Endometrial microvascular endothelial cells (primary cell): ENCODE measurements around the gene CASP9. TPM values are rescaled to one million over a fixed set of nuclear protein-coding genes. Genes with fewer than 3 reads are reported as not detected.
"Not testable (repeated sequence)": the region's sequence is repeated elsewhere in the genome, so short reads cannot be mapped to it uniquely, and the experiment has no call there.

Experiments
- in situ Hi-C: cut with HindIII; loops from 2 replicates; pipeline ENCODE4 v1.10.0; 2017; ENCODE audit warnings: low sequenced_read_pairs, low pct_unique_long_range_greater_than_20kb; ENCODE audit errors: inconsistent ontology term
- total RNA-seq: library from RNA; depleted of rRNA; stranded (reverse); fragments of >200 nt; gene quantifications from one replicate; pipeline ENCODE4 v1.2.3, GENCODE V29; 2015; ENCODE audit errors: inconsistent ontology term

CASP9 gene
- total RNA-seq, 1 donor from 2014 or later = 14.8 TPM

DNA sequence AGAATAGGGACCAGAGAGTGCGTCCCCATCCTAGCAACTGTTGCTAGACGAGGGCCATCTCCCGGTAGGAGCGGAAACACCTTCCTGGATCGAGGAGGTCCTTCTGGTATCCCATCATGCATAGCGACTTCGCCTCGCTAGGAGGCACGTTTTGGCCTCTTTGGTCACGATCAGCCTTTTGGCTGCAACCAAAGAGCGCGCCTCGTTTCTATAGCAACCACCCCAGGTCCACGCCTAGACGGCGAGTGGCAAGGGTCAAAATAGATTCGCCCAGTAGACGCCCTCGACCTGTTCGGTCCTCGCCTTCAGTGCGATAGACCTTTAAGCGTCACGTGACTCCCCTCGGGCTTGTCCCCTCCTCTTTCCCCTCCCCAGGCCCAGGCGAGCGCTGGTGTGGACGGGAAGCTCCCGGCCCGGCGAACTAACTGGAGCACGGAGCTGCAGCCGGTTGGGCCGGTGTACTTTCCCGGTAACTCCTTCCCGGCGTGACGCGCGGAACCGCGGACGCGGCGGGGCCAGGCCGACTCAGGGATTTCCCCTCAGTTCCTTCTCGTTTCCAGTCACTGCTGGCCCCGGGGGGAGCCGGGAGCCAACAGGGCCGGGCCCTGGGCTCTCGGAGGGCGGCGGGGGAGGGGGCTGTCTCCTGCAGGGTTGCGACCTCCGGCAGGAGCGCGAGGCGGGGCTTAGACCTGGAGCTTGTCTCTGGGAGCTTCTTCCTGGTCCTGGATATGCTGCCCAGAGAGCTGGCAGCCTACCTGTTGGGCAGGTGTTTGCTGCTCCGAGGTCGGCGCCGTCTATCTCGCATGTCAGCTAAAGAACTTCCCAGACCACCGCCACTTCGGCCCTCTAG is 2.7 kb upstream of the CASP9 start, which contains the start of gene DNAJC16:
Gene DNAJC16 (plus strand): TSS at position 359 of the 850 bp plus-strand sequence. CDS start 2,258 bp downstream, outside the sequence.
- in situ Hi-C loops = no loop called here

DNA sequence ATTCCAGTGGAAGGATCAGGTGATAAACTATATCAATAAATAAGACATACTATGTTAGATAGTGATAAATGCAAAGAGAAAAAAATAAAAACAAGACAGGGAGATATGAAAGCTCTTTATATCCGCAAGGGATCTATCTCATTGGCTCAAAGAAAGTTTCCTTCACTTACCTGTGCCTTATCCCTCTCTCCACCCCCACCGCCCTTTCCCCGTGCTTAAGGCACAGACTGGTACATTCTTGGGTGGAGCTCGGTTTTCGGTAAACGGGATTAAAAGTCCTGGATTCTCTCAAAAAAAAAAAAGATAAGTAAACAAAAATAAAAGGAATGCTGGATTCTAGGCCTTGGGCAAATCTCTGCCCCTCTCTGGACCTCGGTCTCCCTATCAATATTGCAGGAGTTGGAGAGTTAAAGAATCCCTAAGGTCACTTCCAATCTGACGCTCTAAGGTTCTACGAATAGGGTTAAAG is 2.0 kb upstream of the CASP9 start:
- in situ Hi-C loops = no loop called here

DNA sequence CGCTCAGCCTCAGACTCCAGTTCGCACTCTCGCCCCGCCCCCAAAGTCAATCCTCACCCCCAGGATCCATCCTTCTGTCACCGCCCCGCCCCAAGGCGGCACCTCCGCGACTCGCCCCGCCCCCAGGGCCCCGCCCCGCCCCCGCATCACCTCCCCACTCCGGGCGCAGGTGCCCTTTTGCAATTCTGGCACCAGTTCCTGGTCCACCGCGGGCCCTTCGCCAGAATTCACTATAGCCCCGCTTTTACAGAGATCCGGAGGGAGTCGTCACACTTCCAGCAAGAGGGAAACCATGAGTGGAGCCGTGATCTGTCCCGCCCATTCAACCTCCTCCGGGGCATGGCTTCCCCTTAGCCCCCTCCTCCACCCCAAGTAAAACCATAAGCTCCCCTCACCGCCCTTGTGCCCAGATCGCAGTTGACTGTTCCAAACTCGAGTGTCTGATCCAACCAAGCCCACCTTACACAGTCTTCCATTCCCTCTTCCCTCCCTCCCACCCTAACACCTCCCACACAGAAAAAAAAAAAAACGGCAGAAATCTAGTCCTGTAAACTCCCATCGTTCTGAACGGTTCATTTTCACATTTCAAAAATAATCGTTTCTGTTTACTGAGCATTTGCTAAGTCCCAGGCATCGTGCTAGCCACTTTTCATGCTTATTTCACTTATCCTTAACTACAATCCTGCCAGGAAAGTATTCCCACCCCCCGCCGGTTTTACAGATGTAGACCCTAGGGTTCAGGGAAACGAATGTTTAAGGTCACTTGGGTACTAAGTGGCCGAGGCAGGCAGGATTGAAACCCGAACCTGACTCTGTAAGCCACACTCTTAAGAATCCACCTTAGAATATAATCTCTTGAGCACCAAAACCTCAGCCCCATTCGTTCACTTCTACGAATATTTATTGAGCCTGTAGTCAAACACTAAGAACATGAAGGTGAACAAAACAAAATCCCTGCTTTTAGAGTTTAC is 1.3 kb upstream of the CASP9 start:
- in situ Hi-C loops = no loop called here

DNA sequence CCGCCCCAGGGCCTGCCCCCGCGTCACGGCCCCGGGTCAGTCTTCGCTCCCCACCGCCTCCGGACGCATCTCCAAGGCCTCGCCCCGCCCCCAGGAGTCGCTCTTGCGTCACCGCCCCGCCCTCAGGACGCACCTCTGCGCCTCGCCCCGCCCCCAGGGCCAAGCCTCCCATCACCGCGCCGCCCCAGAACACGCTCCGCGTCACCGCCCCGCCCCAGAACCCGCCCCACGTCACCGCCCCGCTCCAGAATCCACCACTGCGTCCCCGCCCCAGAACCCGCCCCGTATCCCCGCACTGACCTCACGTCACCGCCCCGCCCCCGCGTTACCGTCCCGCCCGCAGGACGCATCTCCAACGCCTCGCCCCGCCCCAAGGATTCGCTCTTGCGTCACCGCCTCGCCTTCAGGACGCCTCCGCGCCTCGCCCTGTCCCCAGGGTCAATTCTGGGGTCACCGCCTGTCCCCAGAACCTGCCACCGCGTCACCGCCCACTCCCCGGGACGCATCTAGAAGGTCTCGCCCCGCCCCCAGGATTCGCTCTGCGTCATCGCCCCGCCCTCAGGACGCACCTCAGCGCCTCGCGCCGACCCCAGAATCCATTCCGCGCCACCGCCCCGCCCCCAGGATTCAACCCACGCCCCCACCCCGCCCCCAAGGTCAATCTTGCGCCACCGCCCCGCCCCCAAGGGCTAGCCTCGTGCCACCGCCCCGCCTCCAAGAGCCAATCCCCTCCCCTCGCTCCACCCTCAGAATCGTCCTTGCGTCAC is 451 bp upstream of the CASP9 start:
- in situ Hi-C loops = no loop called here

DNA sequence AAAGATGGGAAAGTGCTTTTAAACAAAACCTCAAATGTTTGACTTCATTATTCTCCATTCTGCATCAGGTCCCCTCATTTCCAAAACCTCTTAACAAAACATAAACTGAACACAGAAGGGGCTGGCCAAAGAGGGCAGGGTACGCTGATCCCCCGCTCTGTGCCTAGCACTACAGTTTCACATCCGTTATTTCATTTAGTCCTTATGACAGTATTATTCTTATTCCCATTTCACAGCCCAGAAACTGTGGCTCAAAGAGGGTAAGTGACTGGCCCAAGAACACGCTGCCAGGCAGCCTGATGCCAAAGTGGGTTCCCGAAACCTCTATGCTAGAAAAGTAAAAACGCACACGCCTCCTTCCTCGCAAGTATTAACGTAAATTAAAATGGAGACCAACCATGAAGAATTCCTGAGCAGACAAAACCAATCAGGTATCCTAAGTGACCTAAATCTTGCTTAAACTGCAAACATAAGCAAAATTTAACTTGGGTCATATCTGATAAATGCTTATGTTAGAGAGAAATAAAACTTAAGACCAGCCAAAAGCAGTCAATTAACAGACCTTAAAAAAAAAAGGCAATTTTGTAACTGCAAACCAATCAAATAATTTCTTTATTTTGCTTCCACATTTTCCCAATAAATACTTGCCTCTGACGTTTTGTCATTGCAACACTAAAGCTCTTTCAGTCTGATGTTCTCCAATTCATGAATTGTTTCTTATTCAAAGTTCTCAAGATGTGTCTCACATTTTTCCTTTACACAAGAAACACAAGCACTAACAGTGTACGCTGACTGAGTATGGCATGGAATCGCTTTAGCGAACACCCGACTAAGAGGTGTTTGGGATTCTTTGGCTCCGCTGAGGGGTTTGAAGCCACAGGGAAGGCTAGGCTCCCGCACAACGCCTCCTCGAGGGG is 653 bp downstream of the CASP9 start:
- in situ Hi-C loops = no loop called here

DNA sequence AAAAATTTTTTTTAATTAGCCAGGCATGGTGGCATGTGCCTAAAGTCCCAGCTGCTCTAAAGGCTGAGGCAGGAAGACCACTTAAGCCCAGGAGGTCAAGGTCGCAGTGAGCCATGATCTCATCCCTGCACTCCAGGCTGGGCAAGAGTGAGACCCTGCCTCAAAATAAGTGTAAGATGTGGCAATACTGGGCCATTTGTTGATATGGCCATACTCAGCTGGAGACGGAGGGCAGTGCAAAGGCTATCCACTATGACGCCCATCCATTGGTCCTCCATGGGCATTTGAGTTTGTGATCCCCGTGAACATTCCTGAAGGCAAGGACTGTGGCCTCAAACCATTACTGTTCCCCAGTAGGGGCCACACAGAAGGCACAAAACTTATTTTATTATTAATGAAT is 1.5 kb downstream of the CASP9 start:
- in situ Hi-C loops = no loop called here

DNA sequence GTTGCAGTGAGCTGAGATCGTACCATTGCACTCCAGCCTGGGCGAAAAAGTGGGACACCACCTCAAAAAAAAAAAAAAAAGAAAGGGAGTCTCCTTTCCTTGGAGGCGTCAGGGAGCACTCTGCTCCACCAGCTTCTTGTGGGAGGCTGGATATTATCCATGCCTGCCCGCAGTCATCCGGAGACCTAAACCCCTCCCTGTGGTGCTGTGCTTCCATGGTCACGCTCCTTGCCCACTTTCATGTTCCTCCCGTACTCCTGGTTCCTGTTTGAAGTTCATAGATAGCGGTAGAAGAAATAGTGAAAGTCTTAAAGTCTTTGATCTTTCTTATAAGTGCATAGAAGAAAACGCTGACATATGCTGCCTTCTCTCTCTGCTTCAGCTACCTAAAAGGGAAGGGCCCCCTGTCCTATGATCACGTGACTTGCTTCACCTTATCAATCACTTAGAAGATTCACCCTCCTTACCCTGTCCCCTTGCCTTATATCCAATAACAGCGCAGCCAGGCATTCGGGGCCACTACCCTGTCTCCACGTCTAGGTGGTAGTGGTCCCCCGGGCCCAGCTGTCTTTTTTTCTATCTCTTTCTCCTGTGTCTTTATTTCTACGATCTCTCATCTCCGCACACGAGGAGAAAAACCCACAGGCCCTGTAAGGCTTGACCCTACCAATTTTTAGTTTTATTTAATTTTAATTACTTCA is 2.7 kb downstream of the CASP9 start:
- in situ Hi-C loops = not testable (repeated sequence)

DNA sequence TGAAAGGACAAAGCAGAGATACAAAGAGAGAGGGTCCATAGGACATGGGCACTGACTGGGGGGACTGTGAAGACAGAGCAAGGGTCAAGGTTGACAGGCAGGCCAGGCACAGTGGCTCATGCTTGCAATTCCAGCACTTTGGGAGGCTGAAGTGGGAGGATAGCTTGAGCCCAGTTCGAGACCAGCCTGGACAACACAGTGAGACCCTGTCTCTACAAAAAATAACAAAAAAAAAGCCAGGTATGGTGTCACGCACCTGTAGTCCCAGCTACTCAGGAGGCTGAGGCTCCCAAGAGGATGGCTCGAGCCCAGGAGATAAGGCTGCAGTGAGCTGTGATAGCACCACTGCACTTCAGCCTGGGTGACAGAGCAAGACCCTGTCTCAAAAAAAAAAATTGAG is 4.4 kb downstream of the CASP9 start:
- in situ Hi-C loops = no loop called here

DNA sequence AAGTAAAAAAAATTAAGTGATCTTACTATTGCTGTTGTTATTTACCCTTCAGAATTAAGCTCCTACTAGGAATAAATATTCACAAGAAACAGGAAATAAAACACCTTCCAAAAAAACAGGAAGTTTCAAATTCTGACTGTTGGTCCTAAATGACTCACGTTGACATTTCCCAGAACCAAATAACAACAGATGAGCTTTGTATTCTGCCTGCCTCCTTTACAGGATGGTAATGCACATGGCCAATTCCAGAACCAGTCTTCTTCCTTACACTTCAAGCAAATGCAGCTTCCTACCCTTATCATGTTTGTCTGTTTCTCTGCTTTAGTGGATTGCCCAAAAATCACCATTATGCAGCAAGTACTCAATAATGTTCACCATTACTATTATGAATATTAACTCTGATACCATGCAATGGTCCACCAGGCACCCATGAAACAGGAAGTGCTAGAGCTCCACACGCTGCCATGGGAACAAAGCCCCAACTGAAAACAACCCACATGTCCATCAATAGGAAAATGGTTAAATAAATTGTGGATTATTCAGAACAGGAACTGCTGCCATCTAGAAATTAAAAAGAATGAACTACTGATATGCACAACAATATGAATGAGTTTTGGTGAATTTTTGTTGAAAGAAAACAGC is 8.9 kb downstream of the CASP9 start:
- in situ Hi-C loops = no loop called here

DNA sequence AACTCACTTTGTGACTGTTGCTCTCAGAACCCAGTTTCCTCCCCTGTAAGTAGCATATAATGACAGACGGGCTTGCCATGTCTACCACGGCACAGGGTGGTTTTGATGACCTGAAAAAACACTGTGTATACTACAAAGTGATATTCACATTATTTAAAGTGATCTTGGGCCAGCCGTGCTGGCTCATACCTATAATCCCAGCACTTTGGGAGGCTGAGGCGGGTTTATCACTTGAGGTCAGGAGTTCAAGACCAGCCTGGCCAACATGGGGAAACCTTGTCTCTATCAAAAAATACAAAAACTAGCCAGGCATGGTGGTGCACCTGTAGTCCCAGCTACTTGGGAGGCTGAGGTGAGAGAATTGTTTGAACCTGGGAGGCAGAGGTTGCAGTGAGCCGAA is 9.5 kb downstream of the CASP9 start:
- in situ Hi-C loops = not testable (repeated sequence)

DNA sequence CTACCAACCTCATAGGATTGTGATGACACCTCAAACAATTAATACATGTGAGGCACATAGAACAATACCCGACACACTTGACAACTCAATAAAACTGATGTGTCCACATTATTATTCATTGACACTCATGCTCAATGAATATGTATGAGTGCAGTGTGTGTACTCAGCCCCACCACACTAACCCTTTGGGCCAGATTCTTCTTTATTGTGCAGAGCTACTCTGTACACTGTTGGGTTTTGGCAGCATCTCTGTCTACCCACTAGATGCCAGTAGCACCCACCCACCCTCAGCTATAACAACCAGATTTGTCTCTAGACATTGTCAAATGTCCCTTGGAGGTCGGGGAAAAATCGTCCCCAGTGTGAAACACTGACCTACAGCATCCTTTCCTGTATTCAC is 10.1 kb downstream of the CASP9 start:
- in situ Hi-C loops = no loop called here

DNA sequence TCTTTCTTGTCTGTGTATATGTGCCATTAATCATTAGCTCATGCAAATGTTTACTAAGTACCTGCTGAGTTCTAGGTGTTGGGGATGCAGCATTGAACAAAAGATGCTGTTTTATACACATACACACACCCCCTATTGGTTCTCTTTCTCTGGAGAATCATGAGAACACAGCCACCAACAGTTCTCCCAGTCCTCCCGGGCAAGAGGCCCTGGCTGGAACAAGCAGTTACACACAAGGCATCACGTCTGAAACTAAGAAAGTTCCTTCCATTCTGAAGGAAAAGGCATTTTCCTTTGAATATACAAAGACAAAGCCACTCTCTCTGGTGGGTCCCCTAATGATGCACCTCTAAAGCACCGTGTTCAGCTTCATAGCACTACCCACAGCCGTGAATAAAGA is 10.8 kb downstream of the CASP9 start:
- in situ Hi-C loops = no loop called here

DNA sequence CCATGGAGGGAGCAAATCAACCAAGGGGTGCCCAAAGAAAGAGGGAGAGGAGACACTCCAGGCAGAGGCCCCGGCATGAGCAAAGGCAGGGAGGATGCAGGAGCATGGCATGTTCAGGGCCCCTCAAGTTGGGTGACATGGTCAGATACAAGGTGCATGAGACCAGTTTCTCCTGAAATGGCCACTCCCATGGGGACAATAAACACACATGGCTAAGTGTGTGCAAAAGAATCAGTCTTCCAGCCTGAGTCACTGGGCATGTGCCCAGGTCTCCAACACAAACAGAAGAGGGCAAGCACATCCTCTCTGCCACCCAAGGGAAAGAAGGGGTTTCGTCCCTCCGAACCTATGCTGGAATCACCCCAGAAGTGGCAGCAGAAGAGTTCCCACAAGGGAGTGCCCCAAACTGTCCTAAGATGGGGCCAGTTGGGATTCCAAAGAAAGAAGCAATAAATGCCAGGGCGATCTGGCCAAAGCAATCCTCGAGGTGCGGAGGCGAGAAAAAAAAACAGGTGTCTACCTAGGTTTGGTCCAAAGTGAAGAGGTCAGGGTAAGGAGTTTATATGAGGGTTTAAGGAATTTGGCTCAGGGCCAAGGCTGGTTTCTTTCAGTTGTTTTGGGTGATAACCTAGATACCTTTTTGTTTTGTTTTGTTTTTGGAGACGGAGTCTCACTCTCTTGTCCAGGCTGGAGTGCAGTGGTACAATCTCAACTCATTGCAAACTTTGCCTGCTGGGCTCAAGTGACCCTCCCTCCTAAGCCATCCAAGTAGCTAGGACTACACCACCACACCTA is 13.2 kb downstream of the CASP9 start:
- in situ Hi-C loops = no loop called here

DNA sequence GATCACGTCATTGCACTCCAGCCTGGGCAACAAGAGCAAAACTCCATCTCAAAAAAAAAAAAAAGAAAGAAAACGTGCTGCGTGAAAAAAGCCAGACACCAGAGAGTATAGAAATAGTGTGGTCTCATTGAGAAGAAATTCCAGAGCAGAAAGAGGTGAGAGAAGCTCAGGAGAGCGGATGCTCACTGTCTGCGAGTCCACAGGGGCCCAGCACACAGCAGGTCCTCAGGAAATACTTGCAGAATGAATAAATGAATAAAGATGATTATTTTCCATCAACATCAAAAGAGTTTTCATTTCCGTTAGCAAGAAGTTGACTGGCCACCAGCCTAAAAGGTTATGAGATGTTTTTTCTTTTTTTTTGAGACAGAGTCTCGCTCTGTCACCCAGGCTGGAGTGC is 14.4 kb downstream of the CASP9 start:
- in situ Hi-C loops = no loop called here

DNA sequence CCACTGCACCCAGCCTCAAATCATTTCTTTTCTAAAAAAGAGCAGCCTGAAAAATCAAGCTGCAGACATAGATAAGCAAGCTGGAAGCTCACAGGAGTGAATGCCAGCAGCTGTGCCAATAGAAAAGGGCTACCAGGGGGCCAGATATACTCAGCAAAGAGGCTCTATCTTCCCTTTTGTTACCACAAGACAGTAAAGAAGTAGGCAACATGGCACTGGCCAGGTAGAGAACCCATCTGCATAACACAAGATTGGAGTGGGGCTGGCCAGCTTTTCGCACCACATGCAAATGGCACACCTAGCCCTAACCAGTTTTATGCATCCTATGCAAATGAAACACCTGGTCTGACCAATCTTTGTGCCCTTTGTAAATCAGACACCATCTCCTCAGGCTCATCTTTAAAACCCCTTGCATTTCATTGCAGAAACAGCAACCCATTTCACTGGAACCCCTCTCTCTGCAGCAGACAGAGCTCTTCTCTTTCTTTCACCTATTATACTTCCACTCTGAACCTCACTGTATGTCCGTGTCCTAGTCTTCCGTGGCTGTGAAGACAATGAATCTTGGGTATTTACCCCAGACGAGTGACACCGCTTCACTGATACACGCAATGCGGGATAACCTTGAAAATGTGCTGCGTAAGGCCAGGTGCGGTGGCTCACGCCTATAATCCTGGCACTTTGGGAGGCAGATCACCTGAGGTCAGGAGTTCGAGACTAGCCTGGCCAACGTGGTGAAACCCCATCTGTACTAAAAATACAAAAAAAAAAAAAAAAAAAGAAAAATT is 15.1 kb downstream of the CASP9 start:
- in situ Hi-C loops = no loop called here
